ENCODE measurements around the gene CMKLR1. TPM values are rescaled to one million over a fixed set of nuclear protein-coding genes. Genes with fewer than 3 reads are reported as not detected.

Gene CMKLR1
- total and polyA plus RNA-seq, 9 of the 15 experiments (the other 6 are each of a cell fraction or from before 2014, with no cell fraction given) = 0.11 to 1.4 (median 0.20) TPM

DNA sequence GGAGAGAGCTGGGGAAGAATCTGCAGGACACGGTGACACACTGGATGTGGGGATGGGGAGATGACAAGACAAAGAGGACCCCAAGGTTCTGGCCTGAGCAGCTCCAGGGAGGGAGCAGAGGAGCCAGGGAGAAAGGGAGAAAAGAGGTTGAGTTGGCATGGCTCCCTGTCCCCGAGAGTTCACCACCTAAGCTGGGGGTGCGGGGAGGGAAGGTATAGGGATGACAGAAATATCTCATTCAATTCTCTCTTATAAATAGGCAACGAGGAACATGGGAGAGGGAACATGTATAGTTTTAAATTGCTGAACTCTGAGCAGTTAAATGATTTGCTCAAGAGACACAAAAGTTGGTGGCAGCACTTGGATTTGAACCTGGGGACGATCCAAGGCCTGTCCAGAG is 85.1 kb downstream of the CMKLR1 start (continued):
- TF ChIP-seq SRF (CRISPR knock-in tag; IDR thresholded peaks at IDR 0.05) = no peak
- TF ChIP-seq ZNF583 (CRISPR knock-in tag; IDR thresholded peaks at IDR 0.05) = no peak
- TF ChIP-seq ELF4 (CRISPR knock-in tag; IDR thresholded peaks at IDR 0.05) = no peak
- no peak for TF ChIP-seq BACH1 (tag; IDR thresholded peaks at IDR 0.05)

DNA sequence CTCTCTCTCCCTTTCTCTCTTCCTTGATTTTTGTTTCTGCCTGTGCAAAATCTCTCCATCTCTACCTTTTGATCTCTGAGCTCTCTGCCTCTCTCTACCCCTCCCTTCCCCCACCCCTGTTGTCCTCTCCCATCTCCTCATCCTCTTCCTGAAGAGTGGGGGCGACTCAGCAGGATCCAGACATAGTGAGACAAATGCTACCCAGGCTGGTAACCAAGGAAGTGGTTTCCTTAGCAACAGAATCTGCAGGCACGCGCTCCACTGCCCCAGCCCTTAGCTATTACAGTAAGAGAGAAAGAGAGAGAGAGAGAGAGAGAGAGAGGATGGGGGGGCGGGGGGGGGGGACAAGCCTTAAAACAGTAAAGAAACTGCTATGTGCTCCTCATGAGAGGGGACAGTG is 85.6 kb downstream of the CMKLR1 start:
- H2AFZ ChIP-seq (ENCODE audit: low read depth, low read length) = no peak overlapping the region
- FAIRE-seq (no peak), DNase-seq (ENCODE audit: extremely low read depth in 1 of 4, low spot score in 3 of 4) (no peak), ATAC-seq (no peak)
- in situ Hi-C loops (cut with MboI) = no loop called here
- H4K20me1 ChIP-seq (replicated peaks; ENCODE audit: control insufficient read depth, insufficient read depth, low read length) = no peaks in the 10 kb centered on the region; the same call in 1 of the 2 replicates
- no TSS peak for BruUV-seq (replicated peaks)
- no peaks in the 10 kb centered on the region for H3K9me1 ChIP-seq (ENCODE audit: control insufficient read depth, insufficient read depth, low read length)
- H3K9ac ChIP-seq (ENCODE audit: insufficient read depth in 1 of 2, low read depth in 2 of 2, low read length in 2 of 2) = no peak overlapping the region
- ChIA-PET CTCF (ENCODE audit: low intra/inter-chr PET ratio) (no interaction called here), POLR2A (interaction anchor here (0.5 to 1.3 kb wide), 2 partner anchors 17 to 194 kb away, joined by 3 to 4 read pairs; no protein-coding TSS in a partner anchor)
- intact Hi-C loops (cut with micrococcal nuclease) = no loop called here
- no peak overlapping the region for H3K4me2 ChIP-seq (ENCODE audit: insufficient read depth, low read length)
- peaks cover 5 to 24% of the 10 kb centered on the region in 2 experiments; a peak in 4 of 5 replicates for H3K27me3 ChIP-seq (ENCODE audit: control insufficient read depth in 2 of 2, insufficient read depth in 2 of 2, low read length in 2 of 2)
- H3K9me3 ChIP-seq (replicated peaks; ENCODE audit: control insufficient read depth, insufficient read depth, low read depth, low read length) = no peaks in the 10 kb centered on the region
- H3K4me3 ChIP-seq = no peak overlapping the region
- H3K4me1 ChIP-seq (replicated peaks in 1 of 2; ENCODE audit: control insufficient read depth in 2 of 2, insufficient read depth in 2 of 2, low read length in 2 of 2) = no peaks in the 10 kb centered on the region
- H3K27ac ChIP-seq (ENCODE audit: extremely low read depth, low read depth, low read length) = no peak overlapping the region
- no peaks in the 10 kb centered on the region for H3K36me3 ChIP-seq (ENCODE audit: control insufficient read depth, insufficient read depth, low read length)
- H3K79me2 ChIP-seq (ENCODE audit: control insufficient read depth, insufficient read depth, low read length) = no peaks in the 10 kb centered on the region
- 0% methylated on average over 1 of the region's 4 CpGs for WGBS (ENCODE audit: insufficient coverage, low coverage, missing lambda C conversion rate)
- TF ChIP-seq, protein P1, sequence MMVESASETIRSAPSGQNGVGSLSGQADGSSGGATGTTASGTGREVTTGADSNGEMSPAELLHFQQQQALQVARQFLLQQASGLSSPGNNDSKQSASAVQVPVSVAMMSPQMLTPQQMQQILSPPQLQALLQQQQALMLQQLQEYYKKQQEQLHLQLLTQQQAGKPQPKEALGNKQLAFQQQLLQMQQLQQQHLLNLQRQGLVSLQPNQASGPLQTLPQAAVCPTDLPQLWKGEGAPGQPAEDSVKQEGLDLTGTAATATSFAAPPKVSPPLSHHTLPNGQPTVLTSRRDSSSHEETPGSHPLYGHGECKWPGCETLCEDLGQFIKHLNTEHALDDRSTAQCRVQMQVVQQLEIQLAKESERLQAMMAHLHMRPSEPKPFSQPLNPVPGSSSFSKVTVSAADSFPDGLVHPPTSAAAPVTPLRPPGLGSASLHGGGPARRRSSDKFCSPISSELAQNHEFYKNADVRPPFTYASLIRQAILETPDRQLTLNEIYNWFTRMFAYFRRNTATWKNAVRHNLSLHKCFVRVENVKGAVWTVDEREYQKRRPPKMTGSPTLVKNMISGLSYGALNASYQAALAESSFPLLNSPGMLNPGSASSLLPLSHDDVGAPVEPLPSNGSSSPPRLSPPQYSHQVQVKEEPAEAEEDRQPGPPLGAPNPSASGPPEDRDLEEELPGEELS (CRISPR knock-in tag; IDR thresholded peaks at IDR 0.05; ENCODE audit: borderline replicate concordance) = no peak
- TF ChIP-seq CAMTA2 (CRISPR knock-in tag; conservative IDR thresholded peaks at IDR 0.05) = no peak
- TF ChIP-seq HNRNPUL1 (IDR thresholded peaks at IDR 0.05; ENCODE audit: low read length) = no peak
- TF ChIP-seq SNRNP70 (optimal IDR thresholded peaks at IDR 0.05; ENCODE audit: low read depth, low read length) = no peak
- no peak for TF ChIP-seq MEF2A (IDR thresholded peaks at IDR 0.05; ENCODE audit: control insufficient read depth, low read depth, low read length)
- TF ChIP-seq, protein P2, sequence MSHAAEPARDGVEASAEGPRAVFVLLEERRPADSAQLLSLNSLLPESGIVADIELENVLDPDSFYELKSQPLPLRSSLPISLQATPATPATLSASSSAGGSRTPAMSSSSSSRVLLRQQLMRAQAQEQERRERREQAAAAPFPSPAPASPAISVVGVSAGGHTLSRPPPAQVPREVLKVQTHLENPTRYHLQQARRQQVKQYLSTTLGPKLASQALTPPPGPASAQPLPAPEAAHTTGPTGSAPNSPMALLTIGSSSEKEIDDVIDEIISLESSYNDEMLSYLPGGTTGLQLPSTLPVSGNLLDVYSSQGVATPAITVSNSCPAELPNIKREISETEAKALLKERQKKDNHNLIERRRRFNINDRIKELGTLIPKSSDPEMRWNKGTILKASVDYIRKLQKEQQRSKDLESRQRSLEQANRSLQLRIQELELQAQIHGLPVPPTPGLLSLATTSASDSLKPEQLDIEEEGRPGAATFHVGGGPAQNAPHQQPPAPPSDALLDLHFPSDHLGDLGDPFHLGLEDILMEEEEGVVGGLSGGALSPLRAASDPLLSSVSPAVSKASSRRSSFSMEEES (CRISPR knock-in tag; IDR thresholded peaks at IDR 0.05) = no peak
- no peak for TF ChIP-seq NFYB (IDR thresholded peaks at IDR 0.05; ENCODE audit: extremely low read depth, insufficient read length)
- no peak for TF ChIP-seq NCOA2 (IDR thresholded peaks at IDR 0.05; ENCODE audit: partially characterized antibody in 2 of 2)
- no peak for TF ChIP-seq RBM17 (IDR thresholded peaks at IDR 0.05; ENCODE audit: borderline replicate concordance, low read depth, low read length)
- no peak for TF ChIP-seq SNIP1 (IDR thresholded peaks at IDR 0.05; ENCODE audit: low read depth)
- TF ChIP-seq ASH1L (IDR thresholded peaks at IDR 0.05; ENCODE audit: borderline replicate concordance, low read depth, partially characterized antibody) = no peak
- 0 out of 2 replicates have a peak, but pooled peaks have one; percentile 21 for TF ChIP-seq OTX1 (CRISPR knock-in tag; IDR thresholded peaks at IDR 0.05)
- TF ChIP-seq CEBPB (tag; IDR thresholded peaks at IDR 0.05) = no peak
- TF ChIP-seq RFX1 (IDR thresholded peaks at IDR 0.05) = peak; percentile 57
- TF ChIP-seq ZNF431 (CRISPR knock-in tag; IDR thresholded peaks at IDR 0.05) = no peak

All from K562 (cell line).